Type B pancreatic cell (in vitro differentiated cells): Measurements from ENCODE around the gene MSRB1. TPM values are rescaled to one million over a fixed set of nuclear protein-coding genes. Genes with fewer than 3 reads are reported as not detected.
"Not testable (repeated sequence)": the region's sequence is repeated elsewhere in the genome, so short reads cannot be mapped to it uniquely, and the experiment has no call there.

Source experiments
- DNase-seq: peaks from one replicate; pipeline ENCODE4 v3.0.0; 2021; ENCODE audit warnings: mixed read lengths; ENCODE audit not compliant: unreplicated experiment; ENCODE audit errors: extremely low spot score
- H3K27ac Mint-ChIP-seq: 2 replicates; pipeline ENCODE4 v1.8.0; 2021; ENCODE audit warnings: mild to moderate bottlenecking, mixed read lengths
- H3K27me3 Mint-ChIP-seq: 2 replicates; pipeline ENCODE4 v1.8.0; 2021; ENCODE audit warnings: mixed read lengths
- H3K36me3 Mint-ChIP-seq: 2 replicates; pipeline ENCODE4 v1.8.0; 2021; ENCODE audit warnings: mixed read lengths
- H3K4me1 Mint-ChIP-seq: one replicate; pipeline ENCODE4 v1.8.0; 2021; ENCODE audit warnings: mixed read lengths; ENCODE audit not compliant: unreplicated experiment
- H3K4me3 Mint-ChIP-seq: 2 replicates; pipeline ENCODE4 v1.8.0; 2021; ENCODE audit warnings: mild to moderate bottlenecking, mixed read lengths
- H3K9me3 Mint-ChIP-seq: 2 replicates; pipeline ENCODE4 v1.8.0; 2021; ENCODE audit warnings: mixed read lengths
- total RNA-seq: library from RNA; stranded (reverse); gene quantifications from 2 replicates; pipeline ENCODE4 v1.2.1, GENCODE V29; 2021; ENCODE audit warnings: low replicate concordance
- TF ChIP-seq, protein P1 (sequence below): fragments of 200-600 bp; sonication (generic); conservative IDR thresholded peaks from 2 replicates; pipeline ENCODE4 v1.5.0; 2021; ENCODE audit warnings: antibody characterized with exemption, mild to moderate bottlenecking

MSRB1 gene
- total RNA-seq, 1 donor from 2014 or later = 34.8 TPM

DNA sequence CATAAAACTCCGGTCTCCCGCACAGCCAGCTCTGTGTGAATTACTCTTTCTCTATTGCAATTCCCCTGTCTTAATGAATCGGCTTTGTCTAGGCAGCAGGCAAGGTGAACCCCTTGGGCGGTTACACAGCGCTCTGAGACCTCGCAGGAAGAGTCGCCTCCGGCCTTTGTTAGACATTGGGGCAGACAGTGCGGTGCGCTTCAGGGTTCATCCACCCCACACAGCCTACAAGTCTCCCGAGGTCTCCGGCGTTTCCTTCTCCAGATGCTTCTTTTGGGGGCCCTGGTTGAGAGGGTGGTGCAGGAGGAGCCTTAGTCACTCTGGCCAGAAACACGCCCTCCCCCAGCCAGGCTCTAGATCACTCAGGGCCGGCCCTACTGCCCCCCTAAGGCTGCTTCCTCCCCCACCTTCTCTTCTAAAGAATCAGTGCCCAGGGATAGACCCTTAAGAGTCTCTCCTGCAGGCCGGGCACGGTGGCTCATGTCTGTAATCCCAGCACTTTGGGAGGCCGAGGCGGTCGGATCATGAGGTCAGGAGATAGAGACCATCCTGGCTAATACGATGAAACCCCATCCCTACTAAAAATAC lies 1.7 kb upstream of the MSRB1 start:
- H3K4me3 Mint-ChIP-seq = peak overlapping the region; percentile 57
- H3K9me3 Mint-ChIP-seq = no peaks in the 10 kb centered on the region
- no peaks in the 10 kb centered on the region for H3K27me3 Mint-ChIP-seq
- peaks cover 4% of the 10 kb centered on the region for H3K4me1 Mint-ChIP-seq
- no peak overlapping the region for H3K27ac Mint-ChIP-seq
- TF ChIP-seq, protein P1, sequence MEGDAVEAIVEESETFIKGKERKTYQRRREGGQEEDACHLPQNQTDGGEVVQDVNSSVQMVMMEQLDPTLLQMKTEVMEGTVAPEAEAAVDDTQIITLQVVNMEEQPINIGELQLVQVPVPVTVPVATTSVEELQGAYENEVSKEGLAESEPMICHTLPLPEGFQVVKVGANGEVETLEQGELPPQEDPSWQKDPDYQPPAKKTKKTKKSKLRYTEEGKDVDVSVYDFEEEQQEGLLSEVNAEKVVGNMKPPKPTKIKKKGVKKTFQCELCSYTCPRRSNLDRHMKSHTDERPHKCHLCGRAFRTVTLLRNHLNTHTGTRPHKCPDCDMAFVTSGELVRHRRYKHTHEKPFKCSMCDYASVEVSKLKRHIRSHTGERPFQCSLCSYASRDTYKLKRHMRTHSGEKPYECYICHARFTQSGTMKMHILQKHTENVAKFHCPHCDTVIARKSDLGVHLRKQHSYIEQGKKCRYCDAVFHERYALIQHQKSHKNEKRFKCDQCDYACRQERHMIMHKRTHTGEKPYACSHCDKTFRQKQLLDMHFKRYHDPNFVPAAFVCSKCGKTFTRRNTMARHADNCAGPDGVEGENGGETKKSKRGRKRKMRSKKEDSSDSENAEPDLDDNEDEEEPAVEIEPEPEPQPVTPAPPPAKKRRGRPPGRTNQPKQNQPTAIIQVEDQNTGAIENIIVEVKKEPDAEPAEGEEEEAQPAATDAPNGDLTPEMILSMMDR = no peak
- H3K36me3 Mint-ChIP-seq = no peaks in the 10 kb centered on the region
- no peak for DNase-seq

DNA sequence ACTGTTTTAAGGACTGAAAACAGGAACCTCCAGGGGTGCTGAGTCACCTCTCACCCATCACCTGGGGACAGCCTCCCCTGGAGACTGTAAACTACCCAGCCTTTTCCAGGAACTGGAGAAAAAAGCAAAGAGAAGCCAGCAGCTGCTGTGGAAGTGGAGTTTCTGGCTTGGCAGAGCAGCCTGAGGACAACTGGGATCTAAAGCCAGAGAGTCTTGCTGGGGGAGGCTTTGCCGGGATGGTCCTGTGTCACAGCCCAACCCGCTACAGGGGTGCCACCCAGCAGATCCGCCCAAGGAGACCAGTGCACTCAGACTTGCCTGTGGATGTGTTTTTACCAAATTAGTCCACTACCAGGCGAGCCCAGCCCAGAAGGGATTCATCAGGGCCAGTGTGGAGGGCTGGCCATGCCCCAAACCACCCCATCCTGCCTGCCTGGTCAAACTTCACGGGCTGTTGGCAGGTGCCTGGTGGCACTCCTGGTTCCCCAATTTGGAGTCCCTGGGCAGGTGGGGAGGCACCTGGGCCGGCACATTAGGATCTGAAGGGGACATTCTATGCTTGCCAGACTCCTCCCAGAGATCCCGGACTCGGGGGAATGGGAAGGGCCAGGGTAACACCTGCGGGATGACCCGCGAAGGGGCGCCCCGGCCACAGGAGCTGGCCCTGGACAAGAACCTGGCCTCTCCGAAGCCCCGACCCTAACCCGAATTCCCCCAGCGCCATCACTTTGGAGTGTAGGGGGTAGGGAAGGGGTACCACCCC lies 771 bp downstream of the MSRB1 start:
- no peaks in the 10 kb centered on the region for H3K27me3 Mint-ChIP-seq
- TF ChIP-seq, protein P1 = no peak
- no peaks in the 10 kb centered on the region for H3K36me3 Mint-ChIP-seq
- peak overlapping the region; percentile 88 for H3K4me3 Mint-ChIP-seq
- peaks cover 4% of the 10 kb centered on the region for H3K4me1 Mint-ChIP-seq
- DNase-seq = no peak
- H3K27ac Mint-ChIP-seq = peak overlapping the region; percentile 48
- H3K9me3 Mint-ChIP-seq = no peaks in the 10 kb centered on the region

DNA sequence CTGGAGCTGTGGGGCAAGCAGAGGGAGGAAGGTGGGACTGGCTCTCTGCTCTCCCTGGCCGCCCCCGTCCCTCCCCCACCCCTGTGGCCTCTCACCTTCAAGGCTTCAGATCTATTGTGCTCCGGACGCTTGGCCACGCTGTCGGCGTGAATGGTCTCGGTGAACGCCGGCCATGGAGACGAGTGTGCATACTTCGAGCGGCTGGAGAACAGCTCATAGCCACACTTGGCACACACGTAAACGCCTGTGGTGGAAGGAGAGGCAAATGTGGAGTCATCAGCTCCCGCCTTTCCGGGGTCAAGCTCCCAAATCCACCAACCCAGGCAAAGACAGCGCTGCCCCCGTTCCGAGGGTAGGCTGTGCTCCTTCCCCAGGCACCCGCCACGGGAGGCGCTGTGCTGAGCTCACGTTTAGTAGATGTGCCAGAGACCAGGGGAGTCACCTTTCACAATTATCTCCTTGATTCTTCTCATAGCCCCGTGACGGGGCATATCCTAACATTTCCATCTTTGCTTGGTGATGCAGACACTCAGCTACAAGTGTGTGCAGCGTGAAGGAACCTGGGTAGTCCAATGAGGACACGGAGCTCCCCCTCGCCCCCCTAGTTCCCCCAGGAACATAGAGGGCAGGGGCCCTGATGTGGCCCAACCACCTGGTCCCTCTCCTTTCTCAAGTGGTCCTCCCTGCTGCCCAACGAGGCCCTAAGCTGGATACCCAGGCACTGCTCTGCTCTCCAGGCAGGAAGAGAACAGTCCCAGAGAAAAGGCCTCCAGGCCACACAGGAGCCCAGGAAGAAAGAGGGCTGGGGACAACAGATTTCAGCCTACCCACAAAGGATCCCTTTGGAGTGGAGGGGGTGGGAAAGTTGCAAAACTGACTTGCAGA lies 1.6 kb downstream of the MSRB1 start:
- Mint-ChIP-seq H3K4me3 (peak overlapping the region; percentile 88), H3K4me1 (peaks cover 4% of the 10 kb centered on the region), H3K27ac (peak overlapping the region; percentile 48), H3K36me3 (no peaks in the 10 kb centered on the region), H3K27me3 (no peaks in the 10 kb centered on the region), H3K9me3 (no peaks in the 10 kb centered on the region)
- TF ChIP-seq, protein P1 = peak; percentile 29
- DNase-seq = no peak

DNA sequence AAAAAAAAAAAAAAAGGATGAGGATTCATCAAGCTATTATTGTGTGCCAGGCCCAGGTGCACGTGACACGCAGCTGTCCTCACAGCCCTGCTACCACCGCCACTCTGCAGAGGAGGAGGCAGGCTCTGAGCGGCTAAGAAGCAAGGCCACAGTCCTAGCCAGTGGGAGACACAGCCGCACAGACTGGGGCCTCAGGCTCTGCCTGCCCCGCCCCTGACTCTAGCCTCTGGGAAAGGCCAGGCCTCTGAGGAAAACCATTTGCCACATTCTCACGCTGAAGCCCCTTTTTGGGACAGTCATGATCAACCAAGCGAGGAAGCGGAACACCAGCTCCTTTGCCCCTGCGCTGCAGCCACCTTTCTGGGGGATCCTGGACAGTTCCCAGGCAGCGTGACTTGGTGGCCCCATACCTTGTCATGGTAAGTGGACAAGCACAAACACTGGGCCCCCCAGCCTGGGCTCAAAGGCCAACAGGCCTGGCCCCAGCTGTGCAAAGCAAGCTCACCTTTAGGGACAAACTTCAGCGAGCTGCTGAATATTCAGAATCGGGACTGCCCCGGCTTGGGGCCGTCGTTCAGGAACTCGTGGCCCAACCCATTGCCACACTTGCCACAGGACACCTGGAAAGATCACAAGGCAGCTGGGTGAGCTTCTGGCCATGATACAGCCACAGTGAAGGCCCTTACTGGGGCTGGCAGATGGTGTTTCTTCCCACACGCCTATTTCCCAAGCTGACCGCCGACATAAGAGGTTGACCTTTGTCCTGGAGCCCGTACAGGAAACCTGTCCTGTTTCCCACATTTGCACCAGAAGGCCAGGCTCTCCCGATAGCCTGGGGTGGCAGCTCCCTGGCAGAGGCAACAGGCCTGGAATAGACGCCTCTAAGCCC lies 2.5 kb downstream of the MSRB1 start:
- H3K36me3 Mint-ChIP-seq = no peaks in the 10 kb centered on the region
- TF ChIP-seq, protein P1 = no peak
- H3K27me3 Mint-ChIP-seq = no peaks in the 10 kb centered on the region
- H3K9me3 Mint-ChIP-seq = no peaks in the 10 kb centered on the region
- H3K4me1 Mint-ChIP-seq = peaks cover 4% of the 10 kb centered on the region
- no peak for DNase-seq
- H3K27ac Mint-ChIP-seq = peak overlapping the region; percentile 23
- H3K4me3 Mint-ChIP-seq = peak overlapping the region; percentile 45

DNA sequence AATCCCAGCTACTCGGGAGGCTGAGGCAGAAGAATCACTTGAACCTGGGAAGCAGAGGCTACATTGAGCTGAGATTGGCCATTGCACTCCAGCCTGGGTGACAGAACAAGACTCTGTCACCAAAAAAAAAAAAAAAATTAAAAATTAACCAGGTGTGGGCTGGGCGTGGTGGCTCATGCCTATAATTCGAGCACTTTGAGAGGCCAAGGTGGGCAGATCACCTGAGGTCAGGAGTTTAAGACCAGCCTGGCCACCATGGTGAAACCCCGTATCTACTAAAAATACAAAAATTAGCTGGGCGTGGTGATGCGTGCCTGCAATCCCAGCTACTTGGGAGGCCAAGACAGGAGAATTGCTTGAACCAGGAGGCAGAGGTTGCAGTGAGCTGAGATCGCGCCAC lies 3.2 kb downstream of the MSRB1 start:
- peak overlapping the region; percentile 45 for H3K4me3 Mint-ChIP-seq
- H3K4me1 Mint-ChIP-seq, DNase-seq, H3K9me3 Mint-ChIP-seq, H3K27me3 Mint-ChIP-seq, H3K36me3 Mint-ChIP-seq, H3K27ac Mint-ChIP-seq: not testable (repeated sequence)
